Glutamatergic neuron (in vitro differentiated cells): ENCODE results near the gene XRN2. TPM values are rescaled to one million over a fixed set of nuclear protein-coding genes. Genes with fewer than 3 reads are reported as not detected.

Source experiments
- DNase-seq: peaks from one replicate; pipeline ENCODE4 v3.0.0; 2022
- H3K27ac Mint-ChIP-seq: one replicate; pipeline ENCODE4 v1.8.0; 2020; ENCODE audit warnings: mild to moderate bottlenecking, mixed read lengths, inconsistent platforms; ENCODE audit not compliant: unreplicated experiment
- H3K27me3 Mint-ChIP-seq: one replicate; pipeline ENCODE4 v1.8.0; 2020; ENCODE audit warnings: mild to moderate bottlenecking, moderate library complexity, mixed read lengths, inconsistent platforms; ENCODE audit not compliant: unreplicated experiment
- H3K36me3 Mint-ChIP-seq: one replicate; pipeline ENCODE4 v1.8.0; 2020; ENCODE audit warnings: mild to moderate bottlenecking, mixed read lengths, inconsistent platforms; ENCODE audit not compliant: unreplicated experiment
- H3K4me1 Mint-ChIP-seq: one replicate; pipeline ENCODE4 v1.8.0; 2020; ENCODE audit warnings: mild to moderate bottlenecking, low read depth, mixed read lengths, inconsistent platforms; ENCODE audit not compliant: unreplicated experiment
- H3K4me3 Mint-ChIP-seq: one replicate; pipeline ENCODE4 v1.8.0; 2020; ENCODE audit warnings: mild to moderate bottlenecking, mixed read lengths, inconsistent platforms; ENCODE audit not compliant: unreplicated experiment
- H3K9me3 Mint-ChIP-seq: one replicate; pipeline ENCODE4 v1.8.0; 2020; ENCODE audit warnings: mild to moderate bottlenecking, moderate library complexity, mixed read lengths, inconsistent platforms; ENCODE audit not compliant: unreplicated experiment
- total RNA-seq: library from RNA; stranded (reverse); fragmentation: NEBNext Ultra II Directional; extraction: Animal tissue kit (Norgen Biotek cat#: 25700); gene quantifications from one replicate; pipeline ENCODE4 v1.2.1, GENCODE V29; 2021; ENCODE audit not compliant: unreplicated experiment
- TF ChIP-seq, protein P1 (sequence below): fragments of 200-600 bp; sonication (generic); IDR thresholded peaks from one replicate; pipeline ENCODE4 v1.5.0; 2021; ENCODE audit not compliant: partially characterized antibody, unreplicated experiment

XRN2 gene
- total RNA-seq, 1 donor from 2014 or later = 86.2 TPM

DNA sequence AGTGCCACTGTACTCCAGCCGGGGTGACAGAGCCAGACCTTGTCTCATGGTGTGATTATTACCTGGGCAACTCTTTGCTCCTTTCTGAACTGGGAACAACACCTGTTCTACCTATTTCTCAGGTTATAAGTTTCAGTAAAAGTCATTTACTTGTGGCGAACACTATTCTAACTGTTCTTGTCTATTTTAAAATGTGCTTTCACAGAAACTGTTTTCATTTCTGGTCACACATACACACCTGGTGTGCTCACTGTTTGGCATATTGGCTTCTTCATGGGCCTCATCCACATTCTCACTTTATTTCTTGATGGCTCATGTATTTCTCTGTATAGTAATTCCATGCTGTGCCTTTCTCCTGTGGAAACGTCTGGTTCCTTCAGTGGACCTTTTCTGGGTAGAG lies 30.5 kb upstream of the XRN2 start:
- peaks cover 6% of the 10 kb centered on the region for H3K27me3 Mint-ChIP-seq
- peak overlapping the region; percentile 30 for H3K4me3 Mint-ChIP-seq
- no peak for DNase-seq
- TF ChIP-seq, protein P1, sequence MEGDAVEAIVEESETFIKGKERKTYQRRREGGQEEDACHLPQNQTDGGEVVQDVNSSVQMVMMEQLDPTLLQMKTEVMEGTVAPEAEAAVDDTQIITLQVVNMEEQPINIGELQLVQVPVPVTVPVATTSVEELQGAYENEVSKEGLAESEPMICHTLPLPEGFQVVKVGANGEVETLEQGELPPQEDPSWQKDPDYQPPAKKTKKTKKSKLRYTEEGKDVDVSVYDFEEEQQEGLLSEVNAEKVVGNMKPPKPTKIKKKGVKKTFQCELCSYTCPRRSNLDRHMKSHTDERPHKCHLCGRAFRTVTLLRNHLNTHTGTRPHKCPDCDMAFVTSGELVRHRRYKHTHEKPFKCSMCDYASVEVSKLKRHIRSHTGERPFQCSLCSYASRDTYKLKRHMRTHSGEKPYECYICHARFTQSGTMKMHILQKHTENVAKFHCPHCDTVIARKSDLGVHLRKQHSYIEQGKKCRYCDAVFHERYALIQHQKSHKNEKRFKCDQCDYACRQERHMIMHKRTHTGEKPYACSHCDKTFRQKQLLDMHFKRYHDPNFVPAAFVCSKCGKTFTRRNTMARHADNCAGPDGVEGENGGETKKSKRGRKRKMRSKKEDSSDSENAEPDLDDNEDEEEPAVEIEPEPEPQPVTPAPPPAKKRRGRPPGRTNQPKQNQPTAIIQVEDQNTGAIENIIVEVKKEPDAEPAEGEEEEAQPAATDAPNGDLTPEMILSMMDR = no peak
- peaks cover 11% of the 10 kb centered on the region for H3K4me1 Mint-ChIP-seq
- peaks cover 4% of the 10 kb centered on the region for H3K9me3 Mint-ChIP-seq
- peaks cover 3% of the 10 kb centered on the region for H3K36me3 Mint-ChIP-seq
- H3K27ac Mint-ChIP-seq = no peak overlapping the region

- H3K27me3 Mint-ChIP-seq = no peaks in the 10 kb centered on the region
- DNase-seq = no peak
- peak overlapping the region; percentile 50 for H3K4me3 Mint-ChIP-seq
- H3K9me3 Mint-ChIP-seq = no peaks in the 10 kb centered on the region
- H3K4me1 Mint-ChIP-seq = peaks cover 10% of the 10 kb centered on the region
- no peak overlapping the region for H3K27ac Mint-ChIP-seq
- TF ChIP-seq, protein P1 = no peak
- no peaks in the 10 kb centered on the region for H3K36me3 Mint-ChIP-seq
Observed at GRCh38 chr20:21273755-21274386, 29.3 kb upstream of the XRN2 start.

DNA sequence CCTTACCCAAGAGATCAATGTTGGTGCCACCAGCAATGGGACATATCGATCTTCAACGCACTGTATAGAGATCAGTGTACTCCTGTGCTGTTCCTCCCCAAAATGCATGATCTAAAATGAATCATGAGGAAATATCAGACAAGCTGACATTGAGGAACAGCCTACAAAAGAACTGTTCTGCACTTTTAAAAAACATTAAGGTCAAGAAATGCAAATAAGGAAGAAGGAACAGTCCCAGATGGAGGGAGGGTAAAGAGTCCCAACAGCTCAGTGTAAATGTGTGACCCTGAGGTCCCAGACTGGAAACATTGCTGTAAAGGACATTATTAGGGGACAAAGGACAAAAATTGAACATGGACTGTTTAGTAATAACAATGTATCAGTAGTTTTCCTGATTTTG lies 24.3 kb upstream of the XRN2 start:
- TF ChIP-seq, protein P1 = no peak
- peaks cover under 1% of the 10 kb centered on the region for H3K4me1 Mint-ChIP-seq
- no peaks in the 10 kb centered on the region for H3K27me3 Mint-ChIP-seq
- no peaks in the 10 kb centered on the region for H3K9me3 Mint-ChIP-seq
- no peaks in the 10 kb centered on the region for H3K36me3 Mint-ChIP-seq
- DNase-seq = no peak
- no peak overlapping the region for H3K4me3 Mint-ChIP-seq
- H3K27ac Mint-ChIP-seq = no peak overlapping the region

DNA sequence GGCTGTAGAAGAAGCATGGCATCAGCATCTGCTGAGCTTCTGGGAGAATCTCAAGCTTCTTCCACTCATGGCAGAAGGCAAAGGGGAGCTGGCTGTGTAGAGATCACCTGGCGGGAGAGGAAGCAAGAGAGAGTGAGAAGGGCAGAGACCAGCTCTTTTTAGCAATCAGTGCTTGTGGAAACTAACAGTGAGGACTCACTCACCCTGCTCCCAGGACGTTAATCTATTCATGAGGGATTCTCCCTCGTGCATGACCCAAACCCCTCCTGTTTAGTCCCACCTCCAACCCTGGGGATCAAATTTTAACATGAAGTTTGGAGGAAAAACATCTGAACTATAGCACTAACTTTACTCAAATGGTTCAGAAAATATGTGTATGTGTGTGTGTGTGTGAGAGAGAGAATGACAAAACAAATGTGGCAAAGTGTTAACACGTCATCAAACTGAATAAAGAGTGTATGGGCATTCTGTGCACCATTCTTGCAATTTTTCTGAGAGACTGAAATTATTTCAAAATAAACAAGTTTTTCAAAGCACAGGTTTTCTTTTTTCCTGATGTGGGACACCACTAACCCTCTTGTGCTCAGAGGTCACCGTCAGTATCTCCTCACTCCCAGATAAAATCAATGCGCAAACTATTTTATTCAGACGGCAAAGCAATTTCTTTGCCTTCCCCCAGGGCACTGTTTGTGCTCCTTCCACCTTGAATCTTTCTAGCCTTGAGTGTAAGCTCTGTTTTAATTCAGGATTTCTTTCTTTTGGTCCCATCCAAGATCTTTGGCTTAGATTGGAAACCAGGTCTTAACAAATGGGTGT lies 23.2 kb upstream of the XRN2 start:
- Mint-ChIP-seq H3K4me3 (no peak overlapping the region), H3K36me3 (no peaks in the 10 kb centered on the region), H3K4me1 (no peaks in the 10 kb centered on the region), H3K27ac (no peak overlapping the region), H3K27me3 (no peaks in the 10 kb centered on the region), H3K9me3 (no peaks in the 10 kb centered on the region)
- TF ChIP-seq, protein P1 = no peak
- DNase-seq = no peak

GRCh38 chr20:21280522-21281016 lies 22.6 kb upstream of the XRN2 start:
- no peak overlapping the region for H3K4me3 Mint-ChIP-seq
- no peaks in the 10 kb centered on the region for H3K27me3 Mint-ChIP-seq
- no peaks in the 10 kb centered on the region for H3K9me3 Mint-ChIP-seq
- H3K36me3 Mint-ChIP-seq = no peaks in the 10 kb centered on the region
- DNase-seq = no peak
- TF ChIP-seq, protein P1 = no peak
- no peaks in the 10 kb centered on the region for H3K4me1 Mint-ChIP-seq
- no peak overlapping the region for H3K27ac Mint-ChIP-seq
